ENCODE results near the gene PC.

PC gene

GRCh38 chr11:66864172-66864901 lies 93.8 kb downstream of the PC start:
- no peak for DNase-seq

- DNase-seq, result no peak
Measured at GRCh38 chr11:66863428-66864125, 94.6 kb downstream of the PC start.

- no peak for DNase-seq
Measured at GRCh38 chr11:66862559-66863037, 95.6 kb downstream of the PC start.

GRCh38 chr11:66861774-66862558 lies 96.2 kb downstream of the PC start:
- DNase-seq, result no peak

- no peak for DNase-seq
Measured at GRCh38 chr11:66861038-66861773, 97.0 kb downstream of the PC start.

- DNase-seq, result no peak
Measured at GRCh38 chr11:66860449-66860831, 97.7 kb downstream of the PC start.

GRCh38 chr11:66859686-66860448 lies 98.3 kb downstream of the PC start:
- DNase-seq, result no peak

GRCh38 chr11:66858939-66859685 lies 99.1 kb downstream of the PC start:
- DNase-seq, result no peak

GRCh38 chr11:66858186-66858938 lies 99.8 kb downstream of the PC start:
- DNase-seq, result no peak

- no peak for DNase-seq
Measured at GRCh38 chr11:66857927-66858185, 100.3 kb downstream of the PC start.

- peak in 1 of 2 experiments; percentile 13 for DNase-seq
Measured at GRCh38 chr11:66857234-66857926, 100.8 kb downstream of the PC start.

- peak in 1 of 2 experiments; percentile 77 for DNase-seq
Measured at GRCh38 chr11:66856496-66857233, 101.5 kb downstream of the PC start, which contains the start of gene LRFN4. TSS of gene LRFN4 (plus strand) at chr11:66857064. CDS start at chr11:66857745, 681 bp downstream.

- peak; percentile 67 to 85 for DNase-seq
Measured at GRCh38 chr11:66855574-66856495, 102.3 kb downstream of the PC start.

- DNase-seq, result no peak
Measured at GRCh38 chr11:66854729-66855211, 103.4 kb downstream of the PC start.

- DNase-seq, result no peak
Measured at GRCh38 chr11:66854231-66854661, 103.9 kb downstream of the PC start.

GRCh38 chr11:66853242-66854229 lies 104.6 kb downstream of the PC start:
- no peak for DNase-seq

Measured in SW 1271 (cell line).